ENCODE results near the gene TBC1D10B. TPM values are rescaled to one million over a fixed set of nuclear protein-coding genes. Genes with fewer than 3 reads are reported as not detected.

Gene TBC1D10B
- total RNA-seq, 1 donor from 2014 or later: 24.5 TPM

Small RNA genes lying within 50 kb of the gene (small RNA-seq; reads per million reads assigned to genes)
- not detected for gene RF00406

Other genes with a start within 250 kb of the TBC1D10B start
- gene MAPK3, start 247.3 kb downstream of the TBC1D10B start, total RNA-seq: 14.6 TPM
- 8.4 TPM for gene CORO1A, start 186.9 kb downstream of the TBC1D10B start, total RNA-seq
- gene BOLA2B, start 176.8 kb downstream of the TBC1D10B start, total RNA-seq: 23.5 TPM
- 11.0 TPM for gene SLX1A, start 176.6 kb downstream of the TBC1D10B start, total RNA-seq
- gene SULT1A3, start 171.2 kb downstream of the TBC1D10B start, total RNA-seq: 1.6 TPM
- 3.7 TPM for gene NPIPB13, start 122.0 kb downstream of the TBC1D10B start, total RNA-seq
- 24.5 TPM for gene CD2BP2, start 15.2 kb downstream of the TBC1D10B start, total RNA-seq
- 12,119 TPM for gene MYL11, start 4.3 kb upstream of the TBC1D10B start, total RNA-seq
- gene SEPTIN1, start 12.1 kb upstream of the TBC1D10B start, total RNA-seq: 0.52 TPM
- 6.3 TPM for gene ZNF48, start 24.9 kb upstream of the TBC1D10B start, total RNA-seq
- gene ZNF771, start 37.1 kb upstream of the TBC1D10B start, total RNA-seq: 5.2 TPM
- 26.1 TPM for gene DCTPP1, start 59.5 kb upstream of the TBC1D10B start, total RNA-seq
- 7.3 TPM for gene SEPHS2, start 75.4 kb upstream of the TBC1D10B start, total RNA-seq
- 4.2 TPM for gene ITGAL, start 102.2 kb upstream of the TBC1D10B start, total RNA-seq
- gene ZNF768, start 156.1 kb upstream of the TBC1D10B start, total RNA-seq: 23.5 TPM
- gene ZNF747, start 164.4 kb upstream of the TBC1D10B start, total RNA-seq: 8.4 TPM
- gene ZNF764, start 187.9 kb upstream of the TBC1D10B start, total RNA-seq: 3.7 TPM
- gene ZNF688, start 201.2 kb upstream of the TBC1D10B start, total RNA-seq: 5.7 TPM
- 10.4 TPM for gene ZNF785, start 215.2 kb upstream of the TBC1D10B start, total RNA-seq
- 4.7 TPM for gene ZNF689, start 239.9 kb upstream of the TBC1D10B start, total RNA-seq